Heart right ventricle (tissue), 16 donors: ENCODE measurements around the gene SNAPC3. TPM values are rescaled to one million over a fixed set of nuclear protein-coding genes. Genes with fewer than 3 reads are reported as not detected.
"Not testable (repeated sequence)": the region's sequence is repeated elsewhere in the genome, so short reads cannot be mapped to it uniquely, and the experiment has no call there.

ENCODE experiments used
- ATAC-seq, 8 donors: fragments of 200-7000 bp; cut with Tn5 transposase; one replicate each; pipeline ENCODE4 v1.9.1; 2020; ENCODE audit warnings: mild to moderate bottlenecking in 8 of 8, moderate library complexity in 8 of 8, moderate number of reproducible peaks in 1 of 8
- DNase-seq, 2 donors: peaks; one replicate each; pipeline ENCODE4 v3.0.0-alpha.2; 2020
- H3K27ac ChIP-seq, 10 donors: fragments of 200-600 bp; sonication (generic) in 2 of 10; one replicate each; pipeline versions ENCODE4 v1.5.0 to v1.8.0; 2020 to 2022; ENCODE audit warnings: mild to moderate bottlenecking in 3 of 10
- H3K27me3 ChIP-seq, 7 donors: fragments of 200-600 bp; one replicate each; pipeline ENCODE4 v1.8.0; 2021 to 2022; ENCODE audit warnings: mild to moderate bottlenecking in 2 of 7
- H3K36me3 ChIP-seq, 9 donors: fragments of 200-600 bp; sonication (generic) in 1 of 9; one replicate each; pipeline versions ENCODE4 v1.5.0 to v1.8.0; 2020 to 2022; ENCODE audit warnings: mild to moderate bottlenecking in 2 of 9
- H3K4me1 ChIP-seq, 9 donors: fragments of 200-600 bp; sonication (generic) in 1 of 9; one replicate each; pipeline versions ENCODE4 v1.5.0 to v1.8.0; 2020 to 2022; ENCODE audit warnings: mild to moderate bottlenecking in 4 of 9
- H3K4me3 ChIP-seq, 10 donors: fragments of 200-600 bp; sonication (generic) in 2 of 10; one replicate each; pipeline versions ENCODE4 v1.5.0 to v1.8.0; 2020 to 2022; ENCODE audit warnings: mild to moderate bottlenecking in 7 of 10, moderate library complexity in 2 of 10
- H3K9me3 ChIP-seq, 11 donors: fragments of 200-600 bp in 10 of 11; sonication (generic) in 2 of 11; one replicate each; pipeline versions ENCODE4 v1.5.0 to v1.8.0; 2013 to 2022; ENCODE audit warnings: mild to moderate bottlenecking in 2 of 11, control low read depth in 1 of 11, moderate library complexity in 1 of 11
- CTCF ChIP-seq, 9 donors: fragments of 200-600 bp; sonication (generic) in 2 of 9; IDR thresholded peaks; one replicate each; pipeline versions ENCODE4 v1.5.0 to v1.8.0; 2021 to 2022; ENCODE audit warnings: antibody characterized with exemption in 9 of 9, mild to moderate bottlenecking in 5 of 9, moderate library complexity in 1 of 9
- WGBS, 2 donors: extraction: QIAGEN DNeasy Blood & Tissue Kit; methylation state at CpG; one replicate each; pipeline ENCODE4 v1.1.7; 2013; ENCODE audit warnings: inconsistent platforms in 1 of 2; 5-methylcytosine and 5-hydroxymethylcytosine counted together
- intact Hi-C, 10 donors: fragments of 100-400 bp; cut with DNase I; formaldehyde crosslinking; loops; one replicate each; pipeline versions ENCODE4 v1.11.1 to v1.14.2; 2022
- polyA plus RNA-seq, 2 donors: library from polyadenylated mRNA; stranded (reverse); fragments of 200-250 nt; gene quantifications; one replicate each; pipeline ENCODE4 v1.2.3, GENCODE V29; 2013
- total RNA-seq, 10 donors: library from RNA; stranded (reverse); fragmentation: NEBNext Ultra II Directional in 3 of 10; extraction: Animal tissue kit (Norgen Biotek cat#: 25700) in 3 of 10; gene quantifications; one replicate each; pipeline versions ENCODE4 v1.2.1 to v1.2.4, GENCODE V29; 2021 to 2023
- donor health status: Arrhythmogenic right ventricular cardiomyopathy.
- donor health status: ischemic (EF 13 %, LVEDD 7.1; RV severe dilation, severe dysfunction).
- donor health status: healthy with polysubstance abuse.
- donor health status: DM: no; HTN: yes; CAD: no.
- donor health status: DM: no; HTN: no; CAD: no.
- donor health status: ischemic (EF 25% LVEDD 6.9; RV normal size, moderate dysfunction).
- donor health status: ischemic (EF 25% LVEDD 5.7; RV mildly dilated, moderate dysfunction).
- donor health status: healthy.
- donor health status: DM: yes; HTN: yes; CAD: no.
- donor health status: Ischemic cardiomyopathy.
- donor health status: ischemic (EF 35%, LVEDD 5.7; RV mildly dilated, moderate dysfunction).
- donor health status: nonischemic (EF 11% LVEDD 7.7; RV severe dilation, severe dysfunction).
- donor health status: DM: yes; HTN: yes; CAD: no.
- donor health status: PGD.
- donor health status: ischemic (EF 29% LVEDD 5.4; RV normal size, mild dysfunction).
- donor health status: nonischemic (EF 23%, LVEDD 6.1; RV moderate dilation, normal function).

Gene SNAPC3
- total and polyA plus RNA-seq, 12 donors, result 10.2 to 41.8 (median 36.5) TPM

GRCh38 chr9:15430920-15431844 lies 8.5 kb downstream of the SNAPC3 start:
- peak in 5 of 8 donors; percentile 30 to 56 (median 41) for ATAC-seq
- intact Hi-C loops, result no loop called here
- H3K27me3 ChIP-seq, result no peaks in the 10 kb centered on the region
- no peak overlapping the region for H3K4me3 ChIP-seq
- peaks cover 0 to 64% (median 23%) of the 10 kb centered on the region in 9 donors for H3K36me3 ChIP-seq
- TF ChIP-seq CTCF (IDR thresholded peaks at IDR 0.05), result no peak
- 45 to 48% methylated on average over 5 of the region's 5 CpGs for WGBS, 2 donors
- H3K27ac ChIP-seq, result peak overlapping the region in 1 of 10 donors; percentile 34
- H3K4me1 ChIP-seq, result peaks cover 0 to 46% (median 27%) of the 10 kb centered on the region in 9 donors
- no peaks in the 10 kb centered on the region for H3K9me3 ChIP-seq
- no peak for DNase-seq

GRCh38 chr9:15433191-15433590 lies 10.5 kb downstream of the SNAPC3 start:
- Histone ChIP-seq H3K4me1 (peaks cover 0 to 36% (median 13%) of the 10 kb centered on the region in 9 donors), H3K4me3 (no peak overlapping the region), H3K9me3 (no peaks in the 10 kb centered on the region), H3K36me3 (peaks cover 0 to 61% (median 15%) of the 10 kb centered on the region in 9 donors), H3K27me3 (no peaks in the 10 kb centered on the region), H3K27ac (peak overlapping the region in 1 of 10 donors; percentile 23)
- intact Hi-C loops, result no loop called here
- DNase-seq (no peak), ATAC-seq (no peak)
- 80 to 83% methylated on average over 4 of the region's 4 CpGs for WGBS, 2 donors
- TF ChIP-seq CTCF (IDR thresholded peaks at IDR 0.05), result no peak

GRCh38 chr9:15433661-15434060 lies 11.0 kb downstream of the SNAPC3 start:
- DNase-seq, result no peak
- TF ChIP-seq CTCF (IDR thresholded peaks at IDR 0.05), result no peak
- WGBS, 2 donors, result 92 to 94% methylated on average over 3 of the region's 3 CpGs
- intact Hi-C loops, result no loop called here
- peaks cover 0 to 63% (median 15%) of the 10 kb centered on the region in 9 donors for H3K36me3 ChIP-seq
- H3K4me3 ChIP-seq, result no peak overlapping the region
- H3K9me3 ChIP-seq, result no peaks in the 10 kb centered on the region
- ATAC-seq, result no peak
- peak overlapping the region in 1 of 10 donors; percentile 23 for H3K27ac ChIP-seq
- no peaks in the 10 kb centered on the region for H3K27me3 ChIP-seq
- H3K4me1 ChIP-seq, result peaks cover 0 to 36% (median 13%) of the 10 kb centered on the region in 9 donors

GRCh38 chr9:15438891-15439290 lies 16.2 kb downstream of the SNAPC3 start:
- H3K4me1 ChIP-seq, result peaks cover 0 to 11% (median 0%) of the 10 kb centered on the region in 9 donors
- no peak for ATAC-seq
- no peak for DNase-seq
- H3K27me3 ChIP-seq, result no peaks in the 10 kb centered on the region
- H3K4me3 ChIP-seq, result no peak overlapping the region
- H3K36me3 ChIP-seq, result peaks cover 0 to 73% (median 13%) of the 10 kb centered on the region in 9 donors
- H3K27ac ChIP-seq, result no peak overlapping the region
- no peak for TF ChIP-seq CTCF (IDR thresholded peaks at IDR 0.05)
- H3K9me3 ChIP-seq, result no peaks in the 10 kb centered on the region
- intact Hi-C loops, result no loop called here
- WGBS, 2 donors, result 98 to 99% methylated on average over 7 of the region's 7 CpGs

- Histone ChIP-seq H3K4me1 (peaks cover 0 to 16% (median 0%) of the 10 kb centered on the region in 9 donors), H3K36me3 (peaks cover 0 to 73% (median 24%) of the 10 kb centered on the region in 9 donors)
- H3K4me3 ChIP-seq, ATAC-seq, H3K27me3 ChIP-seq, DNase-seq, intact Hi-C loops, H3K27ac ChIP-seq, H3K9me3 ChIP-seq: not testable (repeated sequence)
- WGBS, 2 donors, result 97 to 100% methylated on average over 10 to 26 of the region's 29 CpGs
Measured at GRCh38 chr9:15441841-15442240, 19.2 kb downstream of the SNAPC3 start.

DNA sequence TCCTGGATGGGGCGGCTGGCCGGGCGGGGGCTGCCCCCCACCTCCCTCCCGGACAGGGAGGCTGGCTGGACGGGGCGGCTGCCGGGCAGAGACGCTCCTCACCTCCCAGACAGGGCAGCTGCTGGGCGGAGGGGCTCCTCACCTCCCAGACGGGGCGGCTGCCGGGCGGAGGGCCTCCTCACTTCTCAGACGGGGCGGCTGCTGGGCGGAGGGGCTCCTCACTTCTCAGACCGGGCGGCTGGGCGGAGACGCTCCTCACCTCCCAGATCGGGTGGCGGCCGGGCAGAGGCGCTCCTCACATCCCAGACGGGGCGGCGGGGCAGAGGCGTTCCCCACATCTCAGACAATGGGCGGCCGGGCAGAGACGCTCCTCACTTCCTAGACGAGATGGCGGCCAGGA lies 19.6 kb downstream of the SNAPC3 start:
- DNase-seq, H3K9me3 ChIP-seq, H3K27me3 ChIP-seq, ATAC-seq, H3K27ac ChIP-seq, H3K4me3 ChIP-seq, intact Hi-C loops: not testable (repeated sequence)
- 99% methylated on average over 22 to 33 of the region's 33 CpGs for WGBS, 2 donors
- Histone ChIP-seq H3K36me3 (peaks cover 0 to 73% (median 28%) of the 10 kb centered on the region in 9 donors), H3K4me1 (peaks cover 0 to 16% (median 0%) of the 10 kb centered on the region in 9 donors)
